BJ (cell line): ENCODE measurements around the gene NLRC3. TPM values are rescaled to one million over a fixed set of nuclear protein-coding genes. Genes with fewer than 3 reads are reported as not detected.
"Not testable (repeated sequence)": the region's sequence is repeated elsewhere in the genome, so short reads cannot be mapped to it uniquely, and the experiment has no call there.

Experiments used
- CTCF ChIA-PET: fragments of 350-600 bp; formaldehyde crosslinking; extraction: SDS; loops from one replicate; lab custom pipeline; 2021; ENCODE audit warnings: antibody characterized with exemption, inconsistent platforms; lab: Yijun Ruan, JAX
- POLR2A ChIA-PET: fragments of 300-600 bp; sonication (Branson Sonifier 250); formaldehyde crosslinking; extraction: SDS; loops from one replicate; lab custom pipeline; 2021; ENCODE audit warnings: antibody characterized with exemption; lab: Charles Lee
- DNase-seq: peaks from one replicate; pipeline ENCODE4 v3.0.0-alpha.2; 2011; ENCODE audit warnings: low read depth
- H3K27me3 ChIP-seq: 2 replicates; pipeline ENCODE4 v1.6.0; 2011; ENCODE audit warnings: low read length; ENCODE audit not compliant: control insufficient read depth, insufficient read depth
- H3K36me3 ChIP-seq: 2 replicates; pipeline ENCODE4 v1.5.1; 2011; ENCODE audit warnings: low read length; ENCODE audit not compliant: control insufficient read depth, insufficient read depth
- H3K4me3 ChIP-seq: 2 replicates; pipeline ENCODE4 v1.5.1; 2011; ENCODE audit warnings: low read depth, mild to moderate bottlenecking, control low read depth, low read length
- polyA plus RNA-seq: library from polyadenylated mRNA; depleted of rRNA; stranded (reverse); fragments of >200 nt; gene quantifications from 2 replicates; pipeline ENCODE4 v1.2.3, GENCODE V29; 2011
- TF ChIP-seq, protein P1 (sequence below): IDR thresholded peaks from 2 replicates; pipeline ENCODE4 v1.5.1; 2011; ENCODE audit warnings: low read depth, mild to moderate bottlenecking, control low read depth, inconsistent platforms, low read length, moderate library complexity; ENCODE audit not compliant: insufficient read depth

The NLRC3 gene
- polyA plus RNA-seq, 1 experiment: not detected

DNA sequence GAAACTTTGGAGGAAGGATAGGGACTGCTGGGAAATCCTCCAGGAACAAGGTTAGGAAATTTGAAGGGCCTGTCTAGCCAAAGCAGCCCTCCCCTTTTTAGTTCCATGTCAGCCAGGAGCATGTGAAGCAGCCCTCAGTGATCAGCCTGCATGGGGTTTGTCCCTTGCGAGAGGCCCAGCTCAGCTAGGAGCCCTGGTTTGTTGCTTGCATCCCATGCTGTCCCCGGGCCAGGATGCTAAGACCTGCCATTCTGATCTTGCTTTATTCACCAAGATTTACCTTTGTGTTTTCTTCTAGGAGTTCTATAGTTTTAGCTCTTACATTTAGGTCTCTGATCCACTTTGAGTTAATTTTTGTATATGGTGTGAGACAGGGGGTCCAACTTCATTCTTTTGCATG lies 48.8 kb downstream of the NLRC3 start:
- Histone ChIP-seq H3K36me3 (peaks cover 25% of the 10 kb centered on the region), H3K27me3 (no peaks in the 10 kb centered on the region), H3K4me3 (no peak overlapping the region)
- ChIA-PET POLR2A (no interaction called here), CTCF (no interaction called here)
- TF ChIP-seq, protein P1, sequence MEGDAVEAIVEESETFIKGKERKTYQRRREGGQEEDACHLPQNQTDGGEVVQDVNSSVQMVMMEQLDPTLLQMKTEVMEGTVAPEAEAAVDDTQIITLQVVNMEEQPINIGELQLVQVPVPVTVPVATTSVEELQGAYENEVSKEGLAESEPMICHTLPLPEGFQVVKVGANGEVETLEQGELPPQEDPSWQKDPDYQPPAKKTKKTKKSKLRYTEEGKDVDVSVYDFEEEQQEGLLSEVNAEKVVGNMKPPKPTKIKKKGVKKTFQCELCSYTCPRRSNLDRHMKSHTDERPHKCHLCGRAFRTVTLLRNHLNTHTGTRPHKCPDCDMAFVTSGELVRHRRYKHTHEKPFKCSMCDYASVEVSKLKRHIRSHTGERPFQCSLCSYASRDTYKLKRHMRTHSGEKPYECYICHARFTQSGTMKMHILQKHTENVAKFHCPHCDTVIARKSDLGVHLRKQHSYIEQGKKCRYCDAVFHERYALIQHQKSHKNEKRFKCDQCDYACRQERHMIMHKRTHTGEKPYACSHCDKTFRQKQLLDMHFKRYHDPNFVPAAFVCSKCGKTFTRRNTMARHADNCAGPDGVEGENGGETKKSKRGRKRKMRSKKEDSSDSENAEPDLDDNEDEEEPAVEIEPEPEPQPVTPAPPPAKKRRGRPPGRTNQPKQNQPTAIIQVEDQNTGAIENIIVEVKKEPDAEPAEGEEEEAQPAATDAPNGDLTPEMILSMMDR: no peak
- no peak for DNase-seq

DNA sequence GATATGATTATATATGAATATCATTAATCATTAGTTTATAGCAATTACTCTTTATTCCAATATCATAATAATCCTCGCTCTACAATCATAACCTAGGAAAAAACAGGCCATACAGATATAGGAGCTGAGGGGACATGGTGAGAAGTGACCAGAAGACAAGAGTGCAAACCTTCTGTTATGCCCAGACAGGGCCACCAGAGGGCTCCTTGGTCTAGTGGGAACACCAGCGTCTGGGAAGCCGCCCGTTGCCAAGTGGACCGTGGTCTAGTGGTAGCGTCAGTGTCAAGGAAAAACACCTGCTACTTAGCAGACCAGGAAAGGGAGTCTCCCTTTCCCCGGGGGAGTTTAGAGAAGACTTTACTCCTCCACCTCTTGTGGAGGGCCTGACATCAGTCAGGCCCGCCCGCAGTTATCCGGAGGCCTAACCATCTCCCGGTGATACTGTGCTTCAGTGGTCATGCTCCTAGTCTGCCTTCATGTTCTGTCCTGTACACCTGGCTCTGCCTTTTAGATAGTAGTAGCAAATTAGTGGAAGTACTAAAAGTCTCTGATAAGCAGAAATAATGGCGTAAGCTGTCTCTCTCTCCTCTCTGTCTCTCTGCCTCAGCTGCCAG lies 49.9 kb downstream of the NLRC3 start:
- TF ChIP-seq, protein P1: peak; percentile 71
- H3K4me3 ChIP-seq, DNase-seq, POLR2A ChIA-PET, H3K27me3 ChIP-seq: not testable (repeated sequence)
- peaks cover 22% of the 10 kb centered on the region for H3K36me3 ChIP-seq
- CTCF ChIA-PET: interaction anchor here (0.7 to 2.3 kb wide), 7 partner anchors 8 to 20 kb away, joined by 3 to 11 read pairs (median 3); no protein-coding TSS in a partner anchor

DNA sequence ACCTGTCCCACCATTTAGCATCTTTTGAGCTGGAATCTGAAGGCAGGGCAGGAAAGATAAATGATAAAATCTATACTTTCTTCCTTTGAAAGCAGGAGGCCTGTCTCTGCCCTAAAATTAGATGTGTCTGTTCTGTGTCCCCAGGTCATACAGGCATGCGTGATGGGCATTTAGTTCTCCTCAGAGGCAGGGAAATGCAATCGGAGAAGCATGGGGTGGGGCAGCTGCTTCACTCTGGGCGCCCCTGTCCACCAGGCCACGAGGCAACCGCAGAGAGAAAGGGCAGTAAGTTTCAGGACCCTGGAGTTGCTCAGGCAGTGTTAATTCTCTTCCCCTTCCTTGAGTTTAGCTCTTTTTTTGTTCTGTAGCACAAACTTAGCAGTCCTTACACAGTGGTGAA lies 51.3 kb downstream of the NLRC3 start:
- ChIA-PET CTCF (interaction anchor here (0.6 to 2.3 kb wide), 5 partner anchors 13 to 516 kb away, joined by 3 to 11 read pairs (median 4); no protein-coding TSS in a partner anchor), POLR2A (no interaction called here)
- Histone ChIP-seq H3K4me3 (no peak overlapping the region), H3K27me3 (no peaks in the 10 kb centered on the region), H3K36me3 (peaks cover 22% of the 10 kb centered on the region)
- DNase-seq: no peak
- TF ChIP-seq, protein P1: no peak

DNA sequence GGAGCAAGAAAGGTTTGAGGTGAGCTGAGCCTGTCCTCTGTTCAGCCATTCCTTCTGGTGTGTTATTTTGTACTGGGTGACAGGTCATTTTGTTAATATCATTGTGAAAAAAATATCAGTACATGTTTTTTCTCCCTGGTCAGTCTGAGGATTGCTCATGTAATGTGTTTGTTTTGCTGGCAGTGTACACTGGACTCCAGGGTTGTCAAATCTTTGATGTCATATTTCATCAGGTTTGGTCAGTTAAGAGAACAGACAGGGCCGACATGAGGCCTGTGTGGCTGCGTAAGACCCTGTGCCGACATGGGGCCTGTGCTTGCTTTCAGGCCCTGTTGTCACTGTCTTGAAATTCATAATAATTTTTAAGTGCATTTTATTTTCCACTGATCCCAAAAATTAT lies 53.9 kb downstream of the NLRC3 start:
- POLR2A ChIA-PET: no interaction called here
- no peak for DNase-seq
- CTCF ChIA-PET: no interaction called here
- Histone ChIP-seq H3K27me3 (no peaks in the 10 kb centered on the region), H3K4me3 (no peak overlapping the region), H3K36me3 (peaks cover 19% of the 10 kb centered on the region)
- TF ChIP-seq, protein P1: no peak

DNA sequence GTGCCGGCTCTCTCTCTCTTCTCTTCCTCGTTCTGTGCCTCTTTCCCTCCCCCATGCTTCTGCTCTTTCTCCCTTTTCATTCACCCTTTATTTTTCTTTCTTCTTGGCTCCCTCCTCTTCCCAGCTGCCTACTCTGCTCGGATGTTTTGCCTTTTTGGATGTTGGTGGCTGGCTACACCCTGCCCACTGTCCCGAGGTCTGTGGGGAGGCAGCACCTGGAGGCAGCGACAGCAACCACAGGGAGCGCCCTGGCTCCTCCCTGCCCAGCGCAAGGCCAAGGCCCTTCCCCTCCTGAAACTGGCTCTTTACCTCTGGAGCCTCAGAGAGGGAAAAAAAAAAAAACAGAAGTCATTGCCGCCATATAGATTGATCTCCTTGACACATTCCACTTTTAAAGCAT lies 56.4 kb downstream of the NLRC3 start:
- TF ChIP-seq, protein P1: peak; percentile 26
- Histone ChIP-seq H3K4me3 (peak overlapping the region; percentile 13; the same call in 1 of the 2 replicates), H3K36me3 (peaks cover 15% of the 10 kb centered on the region), H3K27me3 (no peaks in the 10 kb centered on the region)
- no peak for DNase-seq
- POLR2A ChIA-PET: no interaction called here
- CTCF ChIA-PET: no interaction called here
